Urinary bladder (tissue), 4 donors: ENCODE measurements around the gene LARGE1. TPM values are rescaled to one million over a fixed set of nuclear protein-coding genes. Genes with fewer than 3 reads are reported as not detected.

Source experiments
- DNase-seq: peaks from one replicate; pipeline ENCODE4 v3.0.0-alpha.2; 2015; ENCODE audit errors: extremely low spot score
- H3K27ac ChIP-seq: one replicate; pipeline ENCODE4 v1.5.1; 2013; ENCODE audit warnings: low read depth, mild to moderate bottlenecking, moderate library complexity
- H3K36me3 ChIP-seq: one replicate; pipeline ENCODE4 v1.6.1; 2013; ENCODE audit warnings: mild to moderate bottlenecking, moderate library complexity; ENCODE audit not compliant: insufficient read depth
- H3K4me1 ChIP-seq: one replicate; pipeline ENCODE4 v1.6.1; 2013; ENCODE audit warnings: mild to moderate bottlenecking, moderate library complexity; ENCODE audit not compliant: insufficient read depth
- H3K4me3 ChIP-seq: one replicate; pipeline ENCODE4 v1.5.1; 2013; ENCODE audit warnings: low read depth, low read length
- WGBS: extraction: QIAGEN DNeasy Blood & Tissue Kit; methylation state at CpG from one replicate; pipeline ENCODE4 v1.1.7; 2013; 5-methylcytosine and 5-hydroxymethylcytosine counted together
- polyA plus RNA-seq: library from polyadenylated mRNA; stranded (reverse); fragments of 200-250 nt; gene quantifications from one replicate; pipeline ENCODE4 v1.2.3, GENCODE V29; 2013
- total RNA-seq: library from RNA; depleted of rRNA; stranded (reverse); fragments of >200 nt; gene quantifications from one replicate; pipeline ENCODE4 v1.2.3, GENCODE V29; 2014
- donor health status: healthy with polysubstance abuse.
- donor health status: healthy.

The LARGE1 gene
- total and polyA plus RNA-seq, 2 donors: 27.9 to 34.5 TPM

- Histone ChIP-seq H3K27ac (no peak overlapping the region), H3K4me1 (peaks cover 2% of the 10 kb centered on the region), H3K36me3 (no peaks in the 10 kb centered on the region), H3K4me3 (no peak overlapping the region)
- 26% methylated on average over 7 of the region's 7 CpGs for WGBS
- no peak for DNase-seq
Observed at GRCh38 chr22:33803371-33804282, 116.6 kb downstream of the LARGE1 start.

- Histone ChIP-seq H3K27ac (no peak overlapping the region), H3K36me3 (no peaks in the 10 kb centered on the region), H3K4me1 (no peaks in the 10 kb centered on the region), H3K4me3 (no peak overlapping the region)
- WGBS: 87% methylated on average over 6 of the region's 6 CpGs
- no peak for DNase-seq
Observed at GRCh38 chr22:33798401-33798800, 121.9 kb downstream of the LARGE1 start.

GRCh38 chr22:33796494-33796893 lies 123.8 kb downstream of the LARGE1 start:
- WGBS: 95% methylated on average over 5 of the region's 5 CpGs
- no peak for DNase-seq
- H3K36me3 ChIP-seq: no peaks in the 10 kb centered on the region
- H3K4me1 ChIP-seq: no peaks in the 10 kb centered on the region
- H3K27ac ChIP-seq: no peak overlapping the region
- no peak overlapping the region for H3K4me3 ChIP-seq

DNA sequence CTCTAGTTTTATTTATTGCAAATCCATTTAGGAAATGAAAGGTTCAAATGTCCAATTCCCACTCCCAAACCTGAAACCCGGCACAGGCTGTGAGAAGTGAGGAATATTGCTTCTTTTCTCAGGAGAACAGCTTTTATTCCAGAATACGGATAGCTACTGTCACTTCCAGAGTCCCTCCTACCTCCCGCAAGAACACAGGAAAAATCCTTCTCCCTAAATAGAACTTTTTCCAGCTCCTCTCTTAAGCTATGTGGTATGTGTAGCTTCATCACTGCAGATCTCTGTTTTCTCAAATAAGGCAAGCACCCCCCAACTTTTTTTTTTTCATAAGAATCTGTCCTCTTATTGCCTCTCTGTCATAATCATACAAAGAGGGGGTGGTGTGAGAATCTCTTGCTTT lies 126.8 kb downstream of the LARGE1 start:
- no peak overlapping the region for H3K4me3 ChIP-seq
- WGBS: 29% methylated on average over 3 of the region's 3 CpGs
- no peaks in the 10 kb centered on the region for H3K4me1 ChIP-seq
- no peaks in the 10 kb centered on the region for H3K36me3 ChIP-seq
- no peak for DNase-seq
- H3K27ac ChIP-seq: no peak overlapping the region

DNA sequence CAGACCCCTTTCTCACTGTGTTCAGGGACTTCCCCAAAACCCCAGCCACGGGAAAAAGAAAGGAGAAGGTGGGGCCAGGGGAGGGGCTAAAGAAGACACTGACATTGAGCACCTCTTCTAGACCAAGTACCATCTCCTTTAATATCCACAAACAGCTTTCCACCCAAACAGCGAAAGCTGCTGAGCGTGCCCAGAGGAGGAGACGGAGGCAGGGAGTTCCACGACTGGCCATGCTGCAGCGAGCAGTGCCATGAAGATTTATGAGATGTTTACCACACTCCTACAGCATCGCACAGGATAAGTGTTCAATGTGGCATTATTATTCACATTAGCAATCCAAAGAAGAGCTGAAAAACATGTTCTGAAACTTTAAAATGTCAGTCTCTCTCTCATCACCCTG lies 127.4 kb downstream of the LARGE1 start:
- no peak overlapping the region for H3K27ac ChIP-seq
- 7% methylated on average over 7 of the region's 7 CpGs for WGBS
- H3K4me3 ChIP-seq: no peak overlapping the region
- H3K36me3 ChIP-seq: no peaks in the 10 kb centered on the region
- H3K4me1 ChIP-seq: no peaks in the 10 kb centered on the region
- no peak for DNase-seq

DNA sequence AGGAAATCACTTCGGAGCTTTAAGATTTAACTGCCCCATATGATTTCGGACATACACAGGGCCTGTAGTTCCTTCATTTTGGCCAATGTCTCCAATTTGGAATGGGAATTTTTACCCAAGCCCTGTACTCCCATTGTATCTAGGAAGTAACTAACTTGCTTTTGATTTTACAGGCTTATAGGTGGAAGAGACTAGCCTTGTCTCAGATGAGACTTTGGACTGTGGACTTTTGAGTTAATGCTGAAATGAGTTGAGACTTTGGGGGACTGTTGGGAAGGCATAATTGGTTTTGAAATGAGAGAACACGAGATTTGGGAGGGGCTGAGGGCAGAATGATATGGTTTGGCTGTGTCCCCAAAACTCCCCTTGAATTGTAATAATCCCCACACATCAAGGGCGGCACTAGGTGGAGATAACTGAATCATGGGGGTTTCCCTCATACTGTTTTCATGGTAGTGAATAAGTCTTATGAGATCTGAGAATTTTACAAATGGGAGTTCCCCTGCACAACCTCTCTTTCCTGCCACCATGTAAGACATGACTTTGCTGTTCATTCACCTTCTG lies 130.5 kb downstream of the LARGE1 start:
- WGBS: 93% methylated on average over 4 of the region's 4 CpGs
- no peaks in the 10 kb centered on the region for H3K36me3 ChIP-seq
- DNase-seq: no peak
- H3K27ac ChIP-seq: no peak overlapping the region
- no peak overlapping the region for H3K4me3 ChIP-seq
- no peaks in the 10 kb centered on the region for H3K4me1 ChIP-seq

DNA sequence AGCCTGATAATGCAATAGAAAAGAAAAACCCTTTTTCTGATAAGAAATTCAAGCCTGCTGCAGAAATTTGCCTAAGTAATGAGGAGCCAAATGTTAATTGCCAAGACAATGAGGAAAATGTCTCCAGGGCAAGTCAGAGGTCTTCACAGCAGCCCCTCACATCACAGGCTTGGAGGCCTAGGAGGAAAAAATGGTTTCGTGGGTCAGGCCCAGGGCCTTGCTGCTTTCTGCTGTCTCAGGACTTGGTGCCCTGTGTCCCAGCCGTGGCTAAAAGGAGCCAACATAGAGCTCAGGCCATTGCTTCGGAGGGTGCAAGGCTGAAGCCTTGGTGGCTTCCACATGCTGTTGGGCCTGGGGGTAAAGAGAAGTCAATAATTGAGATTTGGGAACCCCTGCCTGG lies 131.3 kb downstream of the LARGE1 start:
- no peak overlapping the region for H3K27ac ChIP-seq
- WGBS: 96% methylated on average over 3 of the region's 3 CpGs
- no peak for DNase-seq
- no peaks in the 10 kb centered on the region for H3K36me3 ChIP-seq
- H3K4me3 ChIP-seq: no peak overlapping the region
- no peaks in the 10 kb centered on the region for H3K4me1 ChIP-seq

DNA sequence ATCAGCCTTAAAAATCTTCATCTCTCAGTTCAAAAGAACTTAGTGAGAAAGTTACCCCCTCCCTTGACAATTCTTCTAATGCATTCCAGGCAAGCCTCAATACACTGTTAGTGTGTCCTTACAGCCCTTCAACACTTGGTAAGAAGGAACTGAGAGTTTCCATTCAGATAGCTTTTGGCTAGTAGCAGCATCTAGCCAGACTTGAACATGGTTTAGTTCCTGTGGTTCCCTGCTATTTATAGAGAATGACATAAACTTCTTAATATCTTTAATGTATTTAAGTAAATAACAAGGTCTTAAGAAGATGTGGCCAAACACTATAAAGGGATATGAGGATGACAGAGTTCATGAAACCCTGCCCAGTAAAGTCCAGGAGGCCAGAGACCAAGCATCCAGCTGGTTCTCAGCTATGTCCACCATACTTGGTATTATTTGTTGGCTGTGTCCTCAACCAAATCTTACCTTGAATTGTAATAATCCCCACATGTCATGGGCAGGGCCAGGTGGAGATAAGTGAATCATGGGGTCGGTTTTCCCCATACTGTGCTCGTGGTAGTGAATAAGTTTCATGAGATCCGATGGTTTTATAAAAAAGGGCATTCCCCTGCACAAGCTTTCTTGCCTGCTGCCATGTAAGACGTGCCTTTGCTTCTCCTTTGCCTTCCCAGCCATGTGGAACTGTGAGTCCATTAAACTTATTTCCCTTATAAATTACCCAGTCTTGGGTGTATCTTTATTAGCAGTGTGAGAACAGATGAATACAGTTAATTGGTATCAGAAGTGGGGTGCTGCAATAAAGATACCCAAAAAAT lies 132.4 kb downstream of the LARGE1 start:
- WGBS: 79% methylated on average over 4 of the region's 4 CpGs
- DNase-seq: no peak
- Histone ChIP-seq H3K4me1 (no peaks in the 10 kb centered on the region), H3K27ac (no peak overlapping the region), H3K36me3 (no peaks in the 10 kb centered on the region), H3K4me3 (no peak overlapping the region)

DNA sequence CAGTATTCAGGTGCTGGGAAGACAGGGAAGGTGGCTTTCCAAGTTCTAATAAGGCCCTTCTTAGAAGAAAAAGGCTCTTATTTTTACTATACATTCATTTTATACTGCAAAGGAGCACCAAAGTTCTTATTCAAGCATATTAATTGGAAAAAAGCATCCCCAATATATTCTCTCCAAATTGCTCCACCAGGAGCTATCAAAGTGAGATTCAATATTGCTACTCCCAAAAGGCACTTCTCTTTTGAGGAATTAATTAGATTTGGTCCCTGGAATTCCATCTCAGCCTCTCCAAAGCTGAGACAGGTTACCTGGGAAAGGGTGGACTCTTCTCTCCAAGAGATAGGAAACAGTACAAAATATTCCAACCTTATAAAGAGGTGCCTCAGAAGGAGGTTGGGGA lies 134.1 kb downstream of the LARGE1 start:
- Histone ChIP-seq H3K27ac (no peak overlapping the region), H3K36me3 (no peaks in the 10 kb centered on the region), H3K4me1 (no peaks in the 10 kb centered on the region), H3K4me3 (no peak overlapping the region)
- DNase-seq: no peak

DNA sequence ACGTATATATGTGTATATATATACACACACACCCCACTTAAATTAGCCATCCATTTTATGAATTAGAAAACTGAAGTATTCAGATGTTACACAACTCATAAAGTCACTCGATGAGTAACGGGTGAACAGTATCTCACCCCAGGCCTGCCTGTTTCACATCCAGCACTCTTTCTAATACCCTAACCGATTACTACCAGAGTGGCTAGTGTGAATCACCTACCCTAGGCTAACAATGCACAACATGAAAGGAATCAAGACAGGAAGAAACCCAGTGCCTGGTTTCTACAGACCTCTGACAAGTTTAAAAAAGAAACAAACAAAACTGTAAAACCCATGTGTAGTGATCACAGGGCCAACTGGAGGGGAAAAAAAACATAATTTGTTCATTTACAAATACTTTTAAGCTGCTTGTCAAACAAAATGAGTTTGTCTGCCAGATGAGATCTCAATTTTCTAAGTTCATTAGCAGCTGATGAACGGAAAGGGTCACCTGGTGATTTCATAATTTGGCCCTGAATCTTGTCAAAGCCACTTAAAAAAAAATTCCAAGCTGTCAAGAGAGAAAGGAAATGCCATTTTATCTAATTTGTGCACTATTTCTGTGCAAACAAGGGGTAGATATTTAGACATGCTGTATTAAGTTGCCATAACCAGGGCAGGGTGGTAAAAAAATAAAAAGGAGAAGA lies 134.8 kb downstream of the LARGE1 start:
- H3K27ac ChIP-seq: no peak overlapping the region
- no peak overlapping the region for H3K4me3 ChIP-seq
- DNase-seq: no peak
- no peaks in the 10 kb centered on the region for H3K4me1 ChIP-seq
- H3K36me3 ChIP-seq: no peaks in the 10 kb centered on the region
- WGBS: 71% methylated on average over 5 of the region's 5 CpGs

- H3K4me3 ChIP-seq: no peak overlapping the region
- no peaks in the 10 kb centered on the region for H3K4me1 ChIP-seq
- no peak overlapping the region for H3K27ac ChIP-seq
- H3K36me3 ChIP-seq: no peaks in the 10 kb centered on the region
- no peak for DNase-seq
- 31% methylated on average over 5 of the region's 5 CpGs for WGBS
Observed at GRCh38 chr22:33781411-33781810, 138.9 kb downstream of the LARGE1 start.

- no peak for DNase-seq
- 72% methylated on average over 5 of the region's 5 CpGs for WGBS
- no peak overlapping the region for H3K4me3 ChIP-seq
- H3K27ac ChIP-seq: no peak overlapping the region
- H3K36me3 ChIP-seq: no peaks in the 10 kb centered on the region
- no peaks in the 10 kb centered on the region for H3K4me1 ChIP-seq
Observed at GRCh38 chr22:33780531-33781136, 139.6 kb downstream of the LARGE1 start.

GRCh38 chr22:33779243-33779642 lies 141.0 kb downstream of the LARGE1 start:
- Histone ChIP-seq H3K4me1 (no peaks in the 10 kb centered on the region), H3K36me3 (no peaks in the 10 kb centered on the region), H3K27ac (no peak overlapping the region), H3K4me3 (no peak overlapping the region)
- DNase-seq: no peak
- 90% methylated on average over 3 of the region's 3 CpGs for WGBS
